NCI-H1694 treated with DMSO at 0.1 percent for 48 hours (cell line): ENCODE results near the gene SPATA3.

Experiments used
- DNase-seq: peaks from one replicate; lab custom pipeline; 2025; lab: John Stamatoyannopoulos, UW

Gene SPATA3

GRCh38 chr2:230968921-230969658 is 26.8 kb upstream of the SPATA3 start:
- DNase-seq: no peak

- no peak for DNase-seq
Observed at GRCh38 chr2:230969659-230970015, 26.3 kb upstream of the SPATA3 start.

GRCh38 chr2:230972046-230972445 is 23.9 kb upstream of the SPATA3 start:
- no peak for DNase-seq

GRCh38 chr2:230974096-230974913 is 21.6 kb upstream of the SPATA3 start:
- no peak for DNase-seq

- DNase-seq: no peak
Observed at GRCh38 chr2:230975927-230976326, 20.0 kb upstream of the SPATA3 start.

- no peak for DNase-seq
Observed at GRCh38 chr2:230976671-230977171, 19.2 kb upstream of the SPATA3 start.

- DNase-seq: no peak
Observed at GRCh38 chr2:230980468-230980867, 15.5 kb upstream of the SPATA3 start.

GRCh38 chr2:230981704-230982103 is 14.2 kb upstream of the SPATA3 start:
- DNase-seq: no peak

- DNase-seq: no peak
Observed at GRCh38 chr2:230982126-230982525, 13.8 kb upstream of the SPATA3 start.

- DNase-seq: no peak
Observed at GRCh38 chr2:230982528-230982927, 13.4 kb upstream of the SPATA3 start.

GRCh38 chr2:230983566-230983965 is 12.4 kb upstream of the SPATA3 start:
- DNase-seq: no peak

- no peak for DNase-seq
Observed at GRCh38 chr2:230984393-230985220, 11.3 kb upstream of the SPATA3 start.

GRCh38 chr2:230985519-230986231 is 10.2 kb upstream of the SPATA3 start:
- no peak for DNase-seq

- DNase-seq: no peak
Observed at GRCh38 chr2:230986520-230987136, 9.3 kb upstream of the SPATA3 start.

GRCh38 chr2:230987137-230988020 is 8.5 kb upstream of the SPATA3 start:
- DNase-seq: peak; percentile 60

GRCh38 chr2:230989731-230990130 is 6.2 kb upstream of the SPATA3 start:
- DNase-seq: no peak

- no peak for DNase-seq
Observed at GRCh38 chr2:230990131-230990898, 5.6 kb upstream of the SPATA3 start.

- no peak for DNase-seq
Observed at GRCh38 chr2:230990899-230991150, 5.1 kb upstream of the SPATA3 start.

- DNase-seq: no peak
Observed at GRCh38 chr2:230991598-230991997, 4.3 kb upstream of the SPATA3 start.

GRCh38 chr2:230996661-230997060 is 740 bp downstream of the SPATA3 start:
- DNase-seq: no peak
